Measurements from ENCODE around the gene SESN2.

Gene SESN2

DNA sequence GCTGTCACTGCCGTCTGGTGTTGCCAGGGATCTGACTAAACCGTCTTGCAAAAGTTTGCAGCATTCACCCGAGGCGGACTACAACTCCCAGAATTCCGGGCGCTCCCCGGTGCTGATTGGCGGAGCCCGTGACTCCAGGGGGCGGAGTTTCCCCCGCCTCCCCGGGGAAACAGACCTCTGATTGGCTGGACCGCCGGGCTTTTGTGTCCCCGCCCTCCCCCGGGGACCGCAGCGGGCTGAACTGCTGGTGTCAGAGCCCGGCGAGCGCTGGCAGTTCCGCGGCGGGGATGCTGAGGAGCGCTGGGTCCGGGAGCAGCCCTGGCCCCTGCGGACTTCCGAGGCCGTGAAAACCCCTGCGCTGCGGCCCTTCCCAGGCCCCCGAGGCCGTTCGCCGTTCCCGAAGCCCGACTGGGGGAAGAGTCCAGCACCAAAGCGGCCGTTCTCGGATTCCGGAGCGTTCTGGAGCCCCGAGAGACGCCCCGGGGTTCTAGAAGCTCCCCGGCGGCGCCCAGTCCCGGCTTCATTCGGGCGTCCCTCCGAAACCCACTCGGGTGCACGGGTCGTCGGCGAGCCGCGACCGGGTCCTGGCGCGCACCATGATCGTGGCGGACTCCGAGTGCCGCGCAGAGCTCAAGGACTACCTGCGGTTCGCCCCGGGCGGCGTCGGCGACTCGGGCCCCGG, at the start of gene SESN2:
SESN2 (plus strand) TSS at position 267 of the 682 bp plus-strand sequence; CDS start at position 597, 330 bp downstream.
- peak within 1 kb of the TSS; percentile 82 for H3K4me3 ChIP-seq (ENCODE audit: low read depth, low read length)
- H3K9me3 ChIP-seq (ENCODE audit: control insufficient read depth, insufficient read depth, low read length), result no peaks in the 10 kb centered on the region
- H3K9ac ChIP-seq (ENCODE audit: low read depth, low read length), result peak within 1 kb of the TSS; percentile 93
- H3K27me3 ChIP-seq (ENCODE audit: control insufficient read depth, insufficient read depth, low read length), result no peaks in the 10 kb centered on the region
- H3K36me3 ChIP-seq (ENCODE audit: control insufficient read depth, insufficient read depth, low read length), result no peaks in the 10 kb centered on the region
- peaks cover 16% of the 10 kb centered on the region for H3K4me1 ChIP-seq (ENCODE audit: control insufficient read depth, insufficient read depth, low read length)

DNA sequence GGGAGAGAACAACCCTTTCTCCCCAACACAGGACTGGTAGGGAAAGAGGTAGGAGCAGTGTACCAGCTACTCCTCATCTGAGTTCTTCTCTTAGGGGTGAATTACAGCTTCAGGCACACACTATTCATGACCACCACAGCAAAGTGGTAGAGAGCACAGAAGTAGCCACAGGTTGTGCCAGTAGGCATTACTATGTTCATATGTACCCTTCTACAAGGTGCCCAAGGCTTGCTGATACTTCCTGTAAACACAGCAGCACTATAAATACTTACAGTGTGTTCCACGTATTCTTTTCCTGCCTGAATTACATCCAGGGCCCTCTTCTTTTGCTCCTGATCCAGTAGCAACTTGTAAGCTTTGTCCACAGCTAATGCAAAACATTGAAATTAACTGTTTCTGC, 49.6 kb upstream of the SESN2 start:
- H3K36me3 ChIP-seq (ENCODE audit: control insufficient read depth, insufficient read depth, low read length), result peaks cover 6% of the 10 kb centered on the region

DNA sequence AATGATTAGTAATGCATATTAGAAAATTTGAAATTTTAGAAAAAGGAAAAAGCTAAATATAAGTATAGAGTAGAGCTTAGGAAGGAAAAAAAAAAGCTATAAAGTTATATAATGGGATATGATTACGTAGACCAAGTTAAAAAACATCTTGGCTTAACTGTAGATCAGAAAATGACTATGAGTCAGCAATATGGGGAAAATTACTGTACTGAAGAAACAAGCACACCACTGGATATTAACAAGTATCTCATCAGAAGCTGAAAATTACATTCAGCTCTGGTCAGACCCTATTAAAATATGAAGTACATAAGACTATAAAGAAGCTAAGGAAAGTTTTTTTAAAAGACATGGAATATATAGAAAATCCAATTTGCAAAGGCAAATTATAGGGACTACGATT, 46.0 kb upstream of the SESN2 start:
- H3K36me3 ChIP-seq (ENCODE audit: control insufficient read depth, insufficient read depth, low read length), result peaks cover 3% of the 10 kb centered on the region

More for the DNA sequence above, 49.6 kb upstream of the SESN2 start:
- Histone ChIP-seq H3K4me1 (ENCODE audit: control insufficient read depth, insufficient read depth, low read length) (peaks cover 2% of the 10 kb centered on the region), H3K27me3 (ENCODE audit: control insufficient read depth, insufficient read depth, low read length) (no peaks in the 10 kb centered on the region), H3K4me3 (ENCODE audit: low read depth, low read length) (no peak overlapping the region), H3K9ac (ENCODE audit: low read depth, low read length) (no peak overlapping the region), H3K9me3 (ENCODE audit: control insufficient read depth, insufficient read depth, low read length) (no peaks in the 10 kb centered on the region)

GRCh38 chr1:28229089-28229488, 30.2 kb upstream of the SESN2 start:
- H3K9ac ChIP-seq (ENCODE audit: low read depth, low read length), result no peak overlapping the region
- peaks cover 12% of the 10 kb centered on the region for H3K36me3 ChIP-seq (ENCODE audit: control insufficient read depth, insufficient read depth, low read length)
- no peaks in the 10 kb centered on the region for H3K4me1 ChIP-seq (ENCODE audit: control insufficient read depth, insufficient read depth, low read length)
- no peaks in the 10 kb centered on the region for H3K9me3 ChIP-seq (ENCODE audit: control insufficient read depth, insufficient read depth, low read length)
- no peaks in the 10 kb centered on the region for H3K27me3 ChIP-seq (ENCODE audit: control insufficient read depth, insufficient read depth, low read length)
- no peak overlapping the region for H3K4me3 ChIP-seq (ENCODE audit: low read depth, low read length)

More for the DNA sequence above, 46.0 kb upstream of the SESN2 start:
- Histone ChIP-seq H3K4me1 (ENCODE audit: control insufficient read depth, insufficient read depth, low read length) (peaks cover 2% of the 10 kb centered on the region), H3K27me3 (ENCODE audit: control insufficient read depth, insufficient read depth, low read length) (no peaks in the 10 kb centered on the region), H3K4me3 (ENCODE audit: low read depth, low read length) (no peak overlapping the region), H3K9ac (ENCODE audit: low read depth, low read length) (no peak overlapping the region), H3K9me3 (ENCODE audit: control insufficient read depth, insufficient read depth, low read length) (no peaks in the 10 kb centered on the region)

DNA sequence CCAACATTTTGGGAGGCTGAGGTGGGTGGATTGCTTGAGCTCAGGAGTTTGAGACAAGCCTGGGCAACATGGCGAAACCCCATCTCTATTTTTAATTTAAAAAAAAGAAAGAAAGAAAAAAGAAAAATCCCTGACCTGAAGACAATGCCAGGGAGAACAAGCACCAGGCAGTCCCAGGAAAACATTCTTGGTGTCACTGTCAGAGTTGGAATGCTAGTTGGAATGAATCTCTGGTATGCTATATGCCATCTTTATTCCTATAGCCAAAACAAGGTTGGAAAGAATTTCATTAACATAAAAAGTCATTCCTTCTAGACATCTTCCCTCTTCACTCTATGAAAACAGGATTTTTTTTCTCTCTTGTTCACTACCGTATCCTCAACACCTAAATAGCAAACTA, 29.3 kb upstream of the SESN2 start:
- Histone ChIP-seq H3K4me1 (ENCODE audit: control insufficient read depth, insufficient read depth, low read length) (no peaks in the 10 kb centered on the region), H3K36me3 (ENCODE audit: control insufficient read depth, insufficient read depth, low read length) (peaks cover 12% of the 10 kb centered on the region), H3K9me3 (ENCODE audit: control insufficient read depth, insufficient read depth, low read length) (no peaks in the 10 kb centered on the region), H3K4me3 (ENCODE audit: low read depth, low read length) (no peak overlapping the region), H3K9ac (ENCODE audit: low read depth, low read length) (no peak overlapping the region), H3K27me3 (ENCODE audit: control insufficient read depth, insufficient read depth, low read length) (no peaks in the 10 kb centered on the region)

DNA sequence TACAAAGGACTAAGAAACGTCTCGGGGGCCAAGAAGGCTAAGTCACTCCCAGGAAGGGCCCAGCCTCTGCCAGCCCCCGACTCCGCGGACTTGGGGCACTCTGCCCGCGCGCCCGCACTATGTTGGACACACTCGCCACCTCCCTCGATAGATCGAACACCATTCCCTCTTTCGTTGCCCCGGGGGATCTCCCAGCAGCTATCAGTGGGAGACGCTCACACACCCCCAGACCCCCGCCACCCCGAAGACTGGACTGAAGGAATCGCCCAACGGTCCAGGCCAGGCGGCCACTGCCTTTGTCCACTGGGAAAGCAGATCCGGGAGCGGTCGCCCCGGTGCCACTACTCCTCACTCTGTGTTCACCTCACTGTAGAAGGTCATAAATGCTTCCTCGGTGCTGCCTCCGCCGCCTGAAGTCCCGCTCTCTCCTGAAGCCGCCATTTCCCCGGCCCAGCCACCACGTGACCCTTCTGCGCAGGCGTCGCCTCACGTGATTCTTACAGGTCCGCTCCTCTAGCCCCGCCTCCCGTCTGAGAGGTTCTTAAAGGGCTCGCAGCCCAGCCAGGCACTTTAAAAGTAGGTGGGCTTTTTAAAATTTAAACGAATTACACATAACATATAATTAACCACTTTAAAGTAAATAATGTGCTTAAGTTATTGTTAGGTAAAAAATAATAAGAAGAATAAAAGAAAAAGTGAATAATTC, 26.6 kb upstream of the SESN2 start, which contains the start of gene DNAJC8:
DNAJC8 (minus strand) TSS at position 472 of the 706 bp plus-strand sequence; CDS start at position 441, 31 bp downstream.
- peaks cover 3% of the 10 kb centered on the region for H3K36me3 ChIP-seq (ENCODE audit: control insufficient read depth, insufficient read depth, low read length)
- no peaks in the 10 kb centered on the region for H3K27me3 ChIP-seq (ENCODE audit: control insufficient read depth, insufficient read depth, low read length)
- peak within 1 kb of the TSS; percentile 94 for H3K9ac ChIP-seq (ENCODE audit: low read depth, low read length)
- peak within 1 kb of the TSS; percentile 81 for H3K4me3 ChIP-seq (ENCODE audit: low read depth, low read length)
- H3K9me3 ChIP-seq (ENCODE audit: control insufficient read depth, insufficient read depth, low read length), result no peaks in the 10 kb centered on the region
- no peaks in the 10 kb centered on the region for H3K4me1 ChIP-seq (ENCODE audit: control insufficient read depth, insufficient read depth, low read length)

GRCh38 chr1:28233264-28233606, 26.1 kb upstream of the SESN2 start:
- H3K9ac ChIP-seq (ENCODE audit: low read depth, low read length), result no peak overlapping the region
- no peaks in the 10 kb centered on the region for H3K27me3 ChIP-seq (ENCODE audit: control insufficient read depth, insufficient read depth, low read length)
- H3K4me3 ChIP-seq (ENCODE audit: low read depth, low read length), result no peak overlapping the region
- peaks cover 2% of the 10 kb centered on the region for H3K36me3 ChIP-seq (ENCODE audit: control insufficient read depth, insufficient read depth, low read length)
- no peaks in the 10 kb centered on the region for H3K4me1 ChIP-seq (ENCODE audit: control insufficient read depth, insufficient read depth, low read length)
- H3K9me3 ChIP-seq (ENCODE audit: control insufficient read depth, insufficient read depth, low read length), result no peaks in the 10 kb centered on the region

DNA sequence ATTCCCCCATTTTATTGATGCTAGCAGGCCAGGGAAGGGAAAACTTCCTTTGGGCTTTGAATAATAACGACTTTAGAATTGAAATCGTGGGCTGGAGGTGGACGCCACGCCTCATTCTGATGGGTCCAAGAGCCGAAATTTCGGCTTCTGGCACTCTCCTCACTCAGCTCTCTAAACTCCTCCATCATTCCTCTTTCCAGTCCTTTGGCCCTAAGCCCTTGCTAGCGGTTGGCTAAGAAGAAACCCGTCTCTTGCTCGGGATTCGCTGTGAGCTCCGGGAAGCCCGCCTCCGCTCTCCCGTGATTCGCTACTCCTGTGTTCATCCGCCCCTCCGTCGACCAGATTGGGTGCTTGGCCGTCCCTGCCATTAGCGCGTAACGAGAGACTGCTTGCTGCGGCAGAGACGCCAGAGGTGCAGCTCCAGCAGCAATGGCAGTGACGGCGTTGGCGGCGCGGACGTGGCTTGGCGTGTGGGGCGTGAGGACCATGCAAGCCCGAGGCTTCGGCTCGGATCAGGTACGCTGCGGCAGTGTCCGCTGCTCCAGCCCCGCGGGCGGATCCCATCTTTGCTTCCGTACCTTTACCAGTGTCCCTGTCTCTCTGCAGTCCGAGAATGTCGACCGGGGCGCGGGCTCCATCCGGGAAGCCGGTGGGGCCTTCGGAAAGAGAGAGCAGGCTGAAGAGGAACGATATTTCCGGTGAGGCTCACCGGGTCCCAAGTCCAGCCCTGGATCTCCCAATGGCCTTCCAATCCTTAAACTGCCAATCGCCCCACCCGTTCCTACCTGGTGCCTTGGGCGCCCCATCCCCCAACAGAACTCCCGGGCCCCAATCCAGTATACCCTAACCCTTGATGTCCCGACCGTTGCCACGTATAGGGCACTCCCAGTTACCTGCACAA, 23.3 kb upstream of the SESN2 start, which contains the start of gene ATP5IF1:
ATP5IF1 (plus strand) TSS at position 370 of the 901 bp plus-strand sequence; CDS start at position 430, 60 bp downstream.
- Histone ChIP-seq H3K36me3 (ENCODE audit: control insufficient read depth, insufficient read depth, low read length) (no peaks in the 10 kb centered on the region), H3K27me3 (ENCODE audit: control insufficient read depth, insufficient read depth, low read length) (no peaks in the 10 kb centered on the region), H3K4me1 (ENCODE audit: control insufficient read depth, insufficient read depth, low read length) (no peaks in the 10 kb centered on the region), H3K9ac (ENCODE audit: low read depth, low read length) (peak within 1 kb of the TSS; percentile 96), H3K9me3 (ENCODE audit: control insufficient read depth, insufficient read depth, low read length) (no peaks in the 10 kb centered on the region), H3K4me3 (ENCODE audit: low read depth, low read length) (peak within 1 kb of the TSS; percentile 95)

- peak overlapping the region; percentile 95 for H3K4me3 ChIP-seq (ENCODE audit: low read depth, low read length)
- H3K4me1 ChIP-seq (ENCODE audit: control insufficient read depth, insufficient read depth, low read length), result no peaks in the 10 kb centered on the region
- no peaks in the 10 kb centered on the region for H3K9me3 ChIP-seq (ENCODE audit: control insufficient read depth, insufficient read depth, low read length)
- peak overlapping the region; percentile 96 for H3K9ac ChIP-seq (ENCODE audit: low read depth, low read length)
- no peaks in the 10 kb centered on the region for H3K36me3 ChIP-seq (ENCODE audit: control insufficient read depth, insufficient read depth, low read length)
- H3K27me3 ChIP-seq (ENCODE audit: control insufficient read depth, insufficient read depth, low read length), result no peaks in the 10 kb centered on the region
Measured at GRCh38 chr1:28236656-28237322, 22.5 kb upstream of the SESN2 start.

DNA sequence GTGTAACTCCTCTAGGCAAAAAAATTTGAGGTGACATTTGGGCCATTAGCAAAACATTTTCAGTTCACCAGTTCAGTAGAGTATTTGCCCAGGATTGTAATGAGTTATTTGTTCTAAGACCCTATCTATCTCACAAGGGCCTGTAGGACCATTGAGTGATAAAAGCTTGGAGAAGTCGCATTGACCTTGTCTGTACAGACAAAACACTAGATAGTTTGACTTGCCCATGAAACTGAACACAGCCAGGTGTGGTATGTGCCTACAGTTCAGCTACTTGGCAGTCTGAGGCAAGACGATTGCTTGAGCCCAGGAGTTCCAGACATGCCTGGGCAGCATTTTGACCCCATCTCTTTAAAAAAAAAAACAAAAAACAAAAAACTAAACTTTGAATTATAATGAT, 20.3 kb upstream of the SESN2 start:
- H3K9me3 ChIP-seq (ENCODE audit: control insufficient read depth, insufficient read depth, low read length), result no peaks in the 10 kb centered on the region
- no peaks in the 10 kb centered on the region for H3K4me1 ChIP-seq (ENCODE audit: control insufficient read depth, insufficient read depth, low read length)
- no peak overlapping the region for H3K4me3 ChIP-seq (ENCODE audit: low read depth, low read length)
- no peaks in the 10 kb centered on the region for H3K36me3 ChIP-seq (ENCODE audit: control insufficient read depth, insufficient read depth, low read length)
- no peak overlapping the region for H3K9ac ChIP-seq (ENCODE audit: low read depth, low read length)
- no peaks in the 10 kb centered on the region for H3K27me3 ChIP-seq (ENCODE audit: control insufficient read depth, insufficient read depth, low read length)

- no peaks in the 10 kb centered on the region for H3K27me3 ChIP-seq (ENCODE audit: control insufficient read depth, insufficient read depth, low read length)
- H3K36me3 ChIP-seq (ENCODE audit: control insufficient read depth, insufficient read depth, low read length), result no peaks in the 10 kb centered on the region
- no peaks in the 10 kb centered on the region for H3K9me3 ChIP-seq (ENCODE audit: control insufficient read depth, insufficient read depth, low read length)
- no peak overlapping the region for H3K4me3 ChIP-seq (ENCODE audit: low read depth, low read length)
- H3K4me1 ChIP-seq (ENCODE audit: control insufficient read depth, insufficient read depth, low read length), result no peaks in the 10 kb centered on the region
- no peak overlapping the region for H3K9ac ChIP-seq (ENCODE audit: low read depth, low read length)
Measured at GRCh38 chr1:28240024-28240423, 19.3 kb upstream of the SESN2 start.

Data from iPS-15b (cell line).